Neural cell (in vitro differentiated cells): Measurements from ENCODE around the gene HSD11B2.

Experiments
- EP300 ChIP-seq: fragments of 450-650 bp; conservative IDR thresholded peaks from 2 replicates; pipeline ENCODE4 v1.6.1; 2014; ENCODE audit warnings: antibody characterized with exemption, mild to moderate bottlenecking, moderate library complexity; ENCODE audit not compliant: poor library complexity, severe bottlenecking
- EZH2 ChIP-seq: fragments of 200-600, 300-800 bp; shearing (Covaris generic), sonication (generic); IDR thresholded peaks from 2 replicates; pipeline ENCODE4 v1.6.1; 2014; ENCODE audit warnings: antibody characterized with exemption, low read length, borderline replicate concordance, mild to moderate bottlenecking; ENCODE audit not compliant: insufficient read depth, poor library complexity, severe bottlenecking
- MXI1 ChIP-seq: fragments of 450-650 bp; conservative IDR thresholded peaks from 2 replicates; pipeline ENCODE4 v1.6.1; 2014; ENCODE audit warnings: antibody characterized with exemption, mild to moderate bottlenecking; ENCODE audit not compliant: poor library complexity, severe bottlenecking
- POLR2AphosphoS5 ChIP-seq: IDR thresholded peaks from 2 replicates; pipeline ENCODE4 v1.6.1; 2012
- RAD21 ChIP-seq: fragments of 450-650 bp; conservative IDR thresholded peaks from 2 replicates; pipeline ENCODE4 v1.6.1; 2014; ENCODE audit warnings: antibody characterized with exemption, mild to moderate bottlenecking, moderate library complexity
- REST ChIP-seq: IDR thresholded peaks from 2 replicates; pipeline ENCODE4 v1.6.1; 2012; ENCODE audit warnings: borderline replicate concordance
- SMC3 ChIP-seq: fragments of 450-650 bp; conservative IDR thresholded peaks from 2 replicates; pipeline ENCODE4 v1.6.1; 2014; ENCODE audit warnings: antibody characterized with exemption, mild to moderate bottlenecking, moderate library complexity; ENCODE audit not compliant: poor library complexity
- TAF1 ChIP-seq: IDR thresholded peaks from 2 replicates; pipeline ENCODE4 v1.6.1; 2012; ENCODE audit warnings: low read depth
- TF ChIP-seq, protein P1 (sequence below): fragments of 450-650 bp; IDR thresholded peaks from 2 replicates; pipeline ENCODE4 v1.5.1; 2014; ENCODE audit warnings: antibody characterized with exemption, mild to moderate bottlenecking, moderate library complexity; ENCODE audit not compliant: poor library complexity, severe bottlenecking

DNA sequence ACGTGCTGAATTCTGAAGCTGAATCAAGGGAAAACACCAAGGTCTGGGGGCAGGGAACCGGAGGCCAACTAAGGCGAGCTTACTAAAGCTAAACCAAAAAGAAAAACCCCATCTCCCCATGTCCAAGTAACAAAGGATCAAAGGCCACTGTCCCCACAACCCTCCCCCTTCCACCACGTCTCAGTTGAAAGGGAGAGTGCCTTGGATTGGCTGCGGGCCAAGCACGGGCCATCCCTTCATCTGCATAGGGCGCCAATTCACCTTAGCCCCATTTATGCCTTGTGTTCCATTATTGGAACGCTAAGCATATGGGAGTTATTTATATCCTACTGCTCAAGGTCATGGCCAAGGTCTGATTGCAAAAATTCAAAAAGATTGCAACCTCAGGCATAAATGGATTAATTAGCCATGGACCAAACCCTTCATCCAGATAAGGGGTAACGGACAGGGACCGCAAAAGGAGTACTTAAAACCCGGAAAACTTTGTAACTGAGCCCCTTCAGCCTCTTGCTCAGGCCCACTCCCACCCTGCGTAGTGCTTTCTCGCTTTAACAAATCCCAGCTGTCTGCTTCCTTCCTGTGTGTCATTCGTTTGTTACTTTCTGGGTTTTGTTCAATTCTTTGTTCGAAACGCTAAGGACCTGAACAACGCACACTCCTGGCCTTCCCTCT lies 50.8 kb downstream of the HSD11B2 start:
- TF ChIP-seq, protein P1, sequence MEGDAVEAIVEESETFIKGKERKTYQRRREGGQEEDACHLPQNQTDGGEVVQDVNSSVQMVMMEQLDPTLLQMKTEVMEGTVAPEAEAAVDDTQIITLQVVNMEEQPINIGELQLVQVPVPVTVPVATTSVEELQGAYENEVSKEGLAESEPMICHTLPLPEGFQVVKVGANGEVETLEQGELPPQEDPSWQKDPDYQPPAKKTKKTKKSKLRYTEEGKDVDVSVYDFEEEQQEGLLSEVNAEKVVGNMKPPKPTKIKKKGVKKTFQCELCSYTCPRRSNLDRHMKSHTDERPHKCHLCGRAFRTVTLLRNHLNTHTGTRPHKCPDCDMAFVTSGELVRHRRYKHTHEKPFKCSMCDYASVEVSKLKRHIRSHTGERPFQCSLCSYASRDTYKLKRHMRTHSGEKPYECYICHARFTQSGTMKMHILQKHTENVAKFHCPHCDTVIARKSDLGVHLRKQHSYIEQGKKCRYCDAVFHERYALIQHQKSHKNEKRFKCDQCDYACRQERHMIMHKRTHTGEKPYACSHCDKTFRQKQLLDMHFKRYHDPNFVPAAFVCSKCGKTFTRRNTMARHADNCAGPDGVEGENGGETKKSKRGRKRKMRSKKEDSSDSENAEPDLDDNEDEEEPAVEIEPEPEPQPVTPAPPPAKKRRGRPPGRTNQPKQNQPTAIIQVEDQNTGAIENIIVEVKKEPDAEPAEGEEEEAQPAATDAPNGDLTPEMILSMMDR: no peak
- no peak for TF ChIP-seq RAD21
- no peak for TF ChIP-seq EZH2
- no peak for TF ChIP-seq POLR2AphosphoS5
- no peak for TF ChIP-seq EP300
- TF ChIP-seq SMC3: no peak
- no peak for TF ChIP-seq REST
- no peak for TF ChIP-seq TAF1
- no peak for TF ChIP-seq MXI1
